Transverse colon (tissue), 4 donors: ENCODE results near the gene RBP3.

Source experiments
- POLR2A ChIP-seq: fragments of 450-650 bp; IDR thresholded peaks from one replicate; pipeline ENCODE4 v1.6.1; 2016; ENCODE audit warnings: antibody characterized with exemption, mild to moderate bottlenecking, moderate library complexity
- POLR2AphosphoS5 ChIP-seq, 3 donors: sonication (generic); formaldehyde crosslinking; IDR thresholded peaks; one replicate each; pipeline ENCODE4 v1.6.1; 2016; ENCODE audit warnings: antibody characterized with exemption in 3 of 3
- TF ChIP-seq, protein P1 (sequence below), 5 experiments: fragments of 200-600 bp in 3 of 5; fragments of 450-650 bp in 2 of 5; sonication (generic) in 3 of 5; IDR thresholded peaks; 1 replicate in 2 of 5; 2 replicates in 3 of 5; pipeline ENCODE4 v1.5.1; 2016 to 2017; ENCODE audit warnings: antibody characterized with exemption in 5 of 5, inconsistent platforms in 3 of 5, mild to moderate bottlenecking in 2 of 5, moderate library complexity in 1 of 5

DNA sequence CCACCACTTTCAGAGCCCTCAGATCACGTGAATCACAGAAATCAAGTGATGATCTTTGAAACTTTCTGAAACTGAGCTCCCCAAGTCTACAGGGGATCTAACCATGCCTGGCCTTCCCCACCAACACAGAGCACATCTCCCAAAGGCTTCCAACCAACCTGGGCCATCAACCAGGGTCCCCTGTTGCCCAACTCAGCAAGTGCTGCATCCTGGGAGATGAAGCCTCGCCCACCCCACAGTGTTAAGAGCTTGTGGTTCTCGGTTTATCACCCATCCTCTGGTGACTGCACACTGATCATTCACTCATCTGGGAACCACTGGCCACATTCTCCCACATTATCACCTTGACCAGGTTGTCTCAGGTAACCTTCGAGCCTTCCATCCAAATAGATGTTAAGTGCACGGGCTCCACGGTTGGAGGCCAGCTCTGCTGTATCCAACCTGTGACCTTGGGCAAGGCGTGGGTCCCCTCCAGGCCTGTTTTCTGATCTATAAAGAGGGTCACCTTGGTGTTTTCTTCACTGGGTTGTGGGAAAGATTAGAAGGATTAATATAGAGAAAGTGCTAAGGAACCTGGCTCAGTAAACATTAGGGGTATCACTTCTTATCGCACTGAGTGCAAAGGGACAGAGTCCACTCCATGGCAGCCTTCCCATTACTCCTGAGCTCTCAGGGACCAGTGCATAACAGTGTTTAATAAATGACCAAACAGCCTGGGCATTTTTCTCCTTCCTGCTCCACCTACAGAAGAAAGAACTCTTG lies 32.4 kb downstream of the RBP3 start:
- TF ChIP-seq, protein P1, sequence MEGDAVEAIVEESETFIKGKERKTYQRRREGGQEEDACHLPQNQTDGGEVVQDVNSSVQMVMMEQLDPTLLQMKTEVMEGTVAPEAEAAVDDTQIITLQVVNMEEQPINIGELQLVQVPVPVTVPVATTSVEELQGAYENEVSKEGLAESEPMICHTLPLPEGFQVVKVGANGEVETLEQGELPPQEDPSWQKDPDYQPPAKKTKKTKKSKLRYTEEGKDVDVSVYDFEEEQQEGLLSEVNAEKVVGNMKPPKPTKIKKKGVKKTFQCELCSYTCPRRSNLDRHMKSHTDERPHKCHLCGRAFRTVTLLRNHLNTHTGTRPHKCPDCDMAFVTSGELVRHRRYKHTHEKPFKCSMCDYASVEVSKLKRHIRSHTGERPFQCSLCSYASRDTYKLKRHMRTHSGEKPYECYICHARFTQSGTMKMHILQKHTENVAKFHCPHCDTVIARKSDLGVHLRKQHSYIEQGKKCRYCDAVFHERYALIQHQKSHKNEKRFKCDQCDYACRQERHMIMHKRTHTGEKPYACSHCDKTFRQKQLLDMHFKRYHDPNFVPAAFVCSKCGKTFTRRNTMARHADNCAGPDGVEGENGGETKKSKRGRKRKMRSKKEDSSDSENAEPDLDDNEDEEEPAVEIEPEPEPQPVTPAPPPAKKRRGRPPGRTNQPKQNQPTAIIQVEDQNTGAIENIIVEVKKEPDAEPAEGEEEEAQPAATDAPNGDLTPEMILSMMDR (IDR thresholded peaks at IDR 0.05), result no peak
- TF ChIP-seq POLR2AphosphoS5 (IDR thresholded peaks at IDR 0.05) (no peak), POLR2A (no peak)
